22Rv1 (cell line): ENCODE measurements around the gene WBP1L.

Experiments
- H3K27ac ChIP-seq: fragments of 450-650 bp; 2 replicates; pipeline ENCODE4 v1.5.1; 2017
- ZFX ChIP-seq: fragments of 450-650 bp; IDR thresholded peaks from 2 replicates; pipeline ENCODE4 v1.6.1; 2017; ENCODE audit warnings: antibody characterized with exemption, borderline replicate concordance
- TF ChIP-seq, protein P1 (sequence below): fragments of 450-650 bp; IDR thresholded peaks from 2 replicates; pipeline ENCODE4 v1.5.1; 2017; ENCODE audit warnings: mild to moderate bottlenecking

WBP1L gene

DNA sequence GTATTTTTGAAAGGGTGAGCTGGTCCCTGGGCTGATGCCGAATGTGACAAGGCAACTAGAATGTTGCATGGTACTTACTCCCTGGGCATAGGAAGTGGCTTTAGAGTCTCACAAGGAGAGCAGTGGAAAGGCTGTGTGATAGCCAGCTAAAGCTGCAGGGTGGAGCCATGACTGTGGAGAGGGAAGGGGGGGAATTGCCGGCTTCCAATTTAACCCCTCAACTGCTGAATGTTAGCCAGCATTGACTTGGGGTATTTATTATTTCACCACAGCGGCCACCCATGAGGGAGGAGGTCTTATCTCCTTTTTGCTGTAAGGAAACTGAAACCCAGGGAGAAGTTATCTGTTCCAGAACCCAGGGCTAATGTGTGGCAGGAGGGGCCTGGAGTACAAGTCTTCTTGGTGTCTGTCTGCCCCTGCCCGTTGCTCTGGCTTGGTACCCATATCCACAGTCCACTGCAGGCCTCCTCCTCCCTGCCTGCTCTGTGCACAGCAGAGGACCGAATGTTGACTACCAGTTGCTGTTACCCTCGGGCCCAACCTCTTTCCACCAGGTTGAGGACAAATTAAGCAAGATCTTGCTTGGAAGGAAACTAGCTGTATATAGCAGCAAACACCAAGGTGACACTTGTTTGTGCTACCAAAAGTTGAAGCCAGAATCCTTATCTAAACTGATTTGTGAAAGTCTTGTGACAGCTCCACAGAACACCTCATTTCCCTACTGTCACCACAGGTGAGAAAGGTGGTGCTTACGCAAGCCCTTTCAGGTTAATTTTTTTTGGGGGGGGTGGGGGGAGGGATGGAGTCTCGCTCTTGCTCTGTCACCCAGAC is 37.6 kb downstream of the WBP1L start:
- no peak for TF ChIP-seq ZFX
- TF ChIP-seq, protein P1, sequence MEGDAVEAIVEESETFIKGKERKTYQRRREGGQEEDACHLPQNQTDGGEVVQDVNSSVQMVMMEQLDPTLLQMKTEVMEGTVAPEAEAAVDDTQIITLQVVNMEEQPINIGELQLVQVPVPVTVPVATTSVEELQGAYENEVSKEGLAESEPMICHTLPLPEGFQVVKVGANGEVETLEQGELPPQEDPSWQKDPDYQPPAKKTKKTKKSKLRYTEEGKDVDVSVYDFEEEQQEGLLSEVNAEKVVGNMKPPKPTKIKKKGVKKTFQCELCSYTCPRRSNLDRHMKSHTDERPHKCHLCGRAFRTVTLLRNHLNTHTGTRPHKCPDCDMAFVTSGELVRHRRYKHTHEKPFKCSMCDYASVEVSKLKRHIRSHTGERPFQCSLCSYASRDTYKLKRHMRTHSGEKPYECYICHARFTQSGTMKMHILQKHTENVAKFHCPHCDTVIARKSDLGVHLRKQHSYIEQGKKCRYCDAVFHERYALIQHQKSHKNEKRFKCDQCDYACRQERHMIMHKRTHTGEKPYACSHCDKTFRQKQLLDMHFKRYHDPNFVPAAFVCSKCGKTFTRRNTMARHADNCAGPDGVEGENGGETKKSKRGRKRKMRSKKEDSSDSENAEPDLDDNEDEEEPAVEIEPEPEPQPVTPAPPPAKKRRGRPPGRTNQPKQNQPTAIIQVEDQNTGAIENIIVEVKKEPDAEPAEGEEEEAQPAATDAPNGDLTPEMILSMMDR: no peak
- H3K27ac ChIP-seq: no peak overlapping the region

- no peak overlapping the region for H3K27ac ChIP-seq
Observed at GRCh38 chr10:102781921-102782557, 38.3 kb downstream of the WBP1L start.

GRCh38 chr10:102782673-102783551 is 39.2 kb downstream of the WBP1L start:
- no peak overlapping the region for H3K27ac ChIP-seq
- TF ChIP-seq ZFX: no peak
- TF ChIP-seq, protein P1: no peak

More at GRCh38 chr10:102781921-102782557, 38.3 kb downstream of the WBP1L start:
- no peak for TF ChIP-seq ZFX
- TF ChIP-seq, protein P1: no peak

- TF ChIP-seq ZFX: no peak
- TF ChIP-seq, protein P1: no peak
- no peak overlapping the region for H3K27ac ChIP-seq
Observed at GRCh38 chr10:102783568-102783967, 39.8 kb downstream of the WBP1L start.

- TF ChIP-seq ZFX: no peak
- TF ChIP-seq, protein P1: no peak
- H3K27ac ChIP-seq: no peak overlapping the region
Observed at GRCh38 chr10:102785818-102786217, 42.1 kb downstream of the WBP1L start.

DNA sequence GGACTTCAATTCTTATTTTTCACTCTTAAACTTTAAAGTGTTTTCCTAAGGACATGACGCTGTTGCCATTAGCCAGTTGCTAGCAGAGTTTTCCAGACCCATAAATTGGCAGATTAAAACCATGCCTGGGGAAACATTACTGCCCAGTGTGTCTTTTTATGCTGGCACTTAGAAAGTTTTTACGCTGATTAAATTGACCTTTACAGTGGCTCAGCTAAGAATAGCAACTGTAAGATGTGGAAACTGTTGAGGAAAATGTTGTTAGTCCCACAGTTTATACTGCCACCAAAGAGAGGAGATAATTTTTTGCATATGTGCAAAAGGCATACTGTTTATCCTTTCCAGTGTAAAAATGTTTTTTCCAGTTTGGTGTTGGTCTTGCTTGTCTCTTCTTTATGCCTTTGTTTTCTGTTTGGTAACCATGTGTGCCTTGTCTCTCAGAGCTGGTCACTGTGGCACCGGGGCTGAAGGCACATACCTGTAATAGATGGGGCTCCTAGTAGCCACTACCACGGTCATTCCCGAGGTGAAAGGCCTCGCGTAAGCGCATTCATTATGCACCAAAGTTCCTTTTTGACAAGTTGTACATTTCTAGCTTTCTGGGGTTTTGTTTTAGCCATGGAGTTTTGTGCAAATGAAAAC is 48.1 kb downstream of the WBP1L start:
- no peak overlapping the region for H3K27ac ChIP-seq
- TF ChIP-seq, protein P1: no peak
- no peak for TF ChIP-seq ZFX
